Natural killer cell (primary cell): Measurements from ENCODE around the gene ARL4D. TPM values are rescaled to one million over a fixed set of nuclear protein-coding genes. Genes with fewer than 3 reads are reported as not detected.

Source experiments
- ATAC-seq, 3 donors: fragments of 150-1000 bp in 2 of 3; fragments of 200-7000 bp in 1 of 3; cut with Tn5 transposase; 1 replicate in 1 of 3; 2 replicates in 2 of 3; pipeline ENCODE4 v1.10.0; 2021; ENCODE audit warnings: mild to moderate bottlenecking in 2 of 3, moderate library complexity in 2 of 3
- DNase-seq, 2 donors: peaks; one replicate each; pipeline versions ENCODE4 v3.0.0 to v3.0.0-alpha.2; 2013 to 2021; ENCODE audit warnings: mixed read lengths in 1 of 2
- H3K27ac ChIP-seq: one replicate; pipeline ENCODE4 v1.5.1; 2013; ENCODE audit warnings: mild to moderate bottlenecking, low read length
- H3K27me3 ChIP-seq: one replicate; pipeline ENCODE4 v1.6.1; 2013; ENCODE audit warnings: low read length; ENCODE audit not compliant: control insufficient read depth, insufficient read depth
- H3K36me3 ChIP-seq: one replicate; pipeline ENCODE4 v1.6.1; 2013; ENCODE audit warnings: low read length; ENCODE audit not compliant: control insufficient read depth, insufficient read depth
- H3K4me1 ChIP-seq: one replicate; pipeline ENCODE4 v1.6.1; 2013; ENCODE audit warnings: low read length; ENCODE audit not compliant: control insufficient read depth, insufficient read depth
- H3K4me3 ChIP-seq: one replicate; pipeline ENCODE4 v1.5.1; 2013; ENCODE audit warnings: low read length
- H3K9me3 ChIP-seq: one replicate; pipeline ENCODE4 v1.6.1; 2013; ENCODE audit warnings: low read length; ENCODE audit not compliant: control insufficient read depth, insufficient read depth
- H3K27ac Mint-ChIP-seq, 2 donors: one replicate each; pipeline ENCODE4 v1.8.0; 2022; ENCODE audit warnings: mild to moderate bottlenecking in 2 of 2, mixed read lengths in 2 of 2, moderate library complexity in 1 of 2
- H3K27me3 Mint-ChIP-seq, 2 donors: one replicate each; pipeline ENCODE4 v1.8.0; 2022; ENCODE audit warnings: low read depth in 2 of 2, mixed read lengths in 2 of 2
- H3K36me3 Mint-ChIP-seq: one replicate; pipeline ENCODE4 v1.8.0; 2022; ENCODE audit warnings: mixed read lengths
- H3K4me1 Mint-ChIP-seq, 2 donors: one replicate each; pipeline ENCODE4 v1.8.0; 2022; ENCODE audit warnings: mixed read lengths in 2 of 2
- H3K4me3 Mint-ChIP-seq: one replicate; pipeline ENCODE4 v1.8.0; 2022; ENCODE audit warnings: mild to moderate bottlenecking, moderate library complexity, mixed read lengths
- H3K9me3 Mint-ChIP-seq, 2 donors: one replicate each; pipeline ENCODE4 v1.8.0; 2022; ENCODE audit warnings: mixed read lengths in 2 of 2
- CTCF ChIP-seq: fragments of 200-600 bp; IDR thresholded peaks from one replicate; pipeline ENCODE4 v1.8.0; 2022; ENCODE audit warnings: antibody characterized with exemption
- WGBS: methylation state at CpG from one replicate; pipeline ENCODE4 v1.1.7; 2013; ENCODE audit warnings: missing lambda C conversion rate; ENCODE audit not compliant: insufficient coverage; 5-methylcytosine and 5-hydroxymethylcytosine counted together
- intact Hi-C: fragments of 100-400 bp; cut with micrococcal nuclease; formaldehyde crosslinking; loops from one replicate; pipeline ENCODE4 v1.14.2; 2022
- total RNA-seq, 4 donors: library from RNA; stranded (reverse); fragments of 120-200 nt in 1 of 4; gene quantifications; one replicate each; pipeline versions ENCODE4 v1.2.3 to v1.2.4, GENCODE V29; 2013 to 2022

ARL4D gene
- total RNA-seq, 3 donors from 2014 or later (not counting 1 experiment from before 2014, with no cell fraction given) = 4.1 to 6.9 (median 5.3) TPM

GRCh38 chr17:43405861-43406260, 7.1 kb downstream of the ARL4D start:
- intact Hi-C loops = no loop called here
- TF ChIP-seq CTCF = no peak
- no peak overlapping the region for H3K4me3 Mint-ChIP-seq

GRCh38 chr17:43406676-43407645, 8.2 kb downstream of the ARL4D start:
- no peak overlapping the region for H3K4me3 Mint-ChIP-seq
- 84% methylated on average over 9 of the region's 10 CpGs for WGBS
- no peak for TF ChIP-seq CTCF
- intact Hi-C loops = no loop called here
- Histone ChIP-seq H3K4me1 (no peaks in the 10 kb centered on the region), H3K9me3 (no peaks in the 10 kb centered on the region), H3K4me3 (no peak overlapping the region), H3K27me3 (no peaks in the 10 kb centered on the region), H3K27ac (no peak overlapping the region), H3K36me3 (no peaks in the 10 kb centered on the region)
- H3K9me3 Mint-ChIP-seq = no peaks in the 10 kb centered on the region
- DNase-seq (no peak), ATAC-seq (no peak)
- no peaks in the 10 kb centered on the region for H3K36me3 Mint-ChIP-seq
- no peaks in the 10 kb centered on the region for H3K4me1 Mint-ChIP-seq
- no peak overlapping the region for H3K27ac Mint-ChIP-seq
- peaks cover 0 to 5% of the 10 kb centered on the region in 2 donors for H3K27me3 Mint-ChIP-seq

More at GRCh38 chr17:43405861-43406260, 7.1 kb downstream of the ARL4D start:
- H3K9me3 Mint-ChIP-seq = no peaks in the 10 kb centered on the region
- H3K27me3 Mint-ChIP-seq = peaks cover 0 to 5% of the 10 kb centered on the region in 2 donors
- no peak overlapping the region for H3K27ac Mint-ChIP-seq
- no peaks in the 10 kb centered on the region for H3K36me3 Mint-ChIP-seq
- no peaks in the 10 kb centered on the region for H3K27me3 ChIP-seq
- H3K4me3 ChIP-seq = no peak overlapping the region
- no peaks in the 10 kb centered on the region for H3K36me3 ChIP-seq
- H3K27ac ChIP-seq = no peak overlapping the region
- no peaks in the 10 kb centered on the region for H3K4me1 ChIP-seq
- no peak for ATAC-seq
- no peak for DNase-seq
- no peaks in the 10 kb centered on the region for H3K9me3 ChIP-seq
- peaks cover 4 to 6% of the 10 kb centered on the region in 2 donors for H3K4me1 Mint-ChIP-seq

GRCh38 chr17:43409131-43409530, 10.3 kb downstream of the ARL4D start:
- Histone ChIP-seq H3K4me1 (no peaks in the 10 kb centered on the region), H3K27me3 (no peaks in the 10 kb centered on the region), H3K9me3 (no peaks in the 10 kb centered on the region), H3K36me3 (no peaks in the 10 kb centered on the region), H3K4me3 (no peak overlapping the region), H3K27ac (no peak overlapping the region)
- Mint-ChIP-seq H3K4me3 (no peak overlapping the region), H3K27me3 (peaks cover 0 to 5% of the 10 kb centered on the region in 2 donors), H3K27ac (no peak overlapping the region), H3K9me3 (no peaks in the 10 kb centered on the region), H3K4me1 (no peaks in the 10 kb centered on the region), H3K36me3 (no peaks in the 10 kb centered on the region)
- ATAC-seq = no peak
- intact Hi-C loops = no loop called here
- 88% methylated on average over 3 of the region's 3 CpGs for WGBS
- no peak for TF ChIP-seq CTCF
- DNase-seq = no peak
